H1 (cell line): ENCODE measurements around the gene ATG5. TPM values are rescaled to one million over a fixed set of nuclear protein-coding genes. Genes with fewer than 3 reads are reported as not detected.

Source experiments
- BCL11A ChIP-seq, 2 experiments: IDR thresholded peaks; one replicate each; pipeline ENCODE4 v1.6.1; 2011; ENCODE audit warnings: low read depth in 2 of 2, low read length in 2 of 2, mild to moderate bottlenecking in 2 of 2
- CREB1 ChIP-seq: IDR thresholded peaks from 2 replicates; pipeline ENCODE4 v1.6.1; 2012; ENCODE audit warnings: inconsistent platforms
- CTBP2 ChIP-seq: IDR thresholded peaks from 2 replicates; pipeline ENCODE4 v1.7.0; 2011; ENCODE audit warnings: borderline replicate concordance, mild to moderate bottlenecking, moderate library complexity, mixed read lengths, low read length; ENCODE audit not compliant: insufficient read depth, insufficient read length
- EGR1 ChIP-seq: IDR thresholded peaks from 2 replicates; pipeline ENCODE4 v1.6.1; 2011; ENCODE audit warnings: low read depth, low read length, borderline replicate concordance
- GABPA ChIP-seq: IDR thresholded peaks from 2 replicates; pipeline ENCODE4 v1.6.1; 2011; ENCODE audit warnings: mild to moderate bottlenecking, low read length, moderate library complexity, borderline replicate concordance; ENCODE audit not compliant: insufficient read depth
- KDM5A ChIP-seq: fragments of 200-600 bp; IDR thresholded peaks from 2 replicates; pipeline ENCODE4 v1.7.1; 2012; ENCODE audit warnings: mild to moderate bottlenecking, low read length, inconsistent platforms, mixed read lengths
- MAFK ChIP-seq: IDR thresholded peaks from 2 replicates; pipeline ENCODE4 v1.6.1; 2012; ENCODE audit warnings: low read depth, mild to moderate bottlenecking, improper control_type of control experiment, low read length
- SIRT6 ChIP-seq: IDR thresholded peaks from one replicate; pipeline ENCODE4 v1.7.1; 2012; ENCODE audit warnings: low read length, inconsistent platforms
- SRF ChIP-seq: IDR thresholded peaks from 2 replicates; pipeline ENCODE4 v1.6.1; 2011; ENCODE audit warnings: mild to moderate bottlenecking, low read depth, low read length, moderate library complexity
- polyA plus RNA-seq, 7 experiments: library from polyadenylated mRNA; depleted of rRNA in 3 of 7; stranded (reverse) in 5 of 7; unstranded in 2 of 7; fragments of >200 nt in 5 of 7; fragments of 200-250 nt in 2 of 7; gene quantifications; 1 replicate in 5 of 7; 2 replicates in 1 of 7; 4 replicates in 1 of 7; pipeline versions ENCODE4 v1.2.1 to v1.2.3, GENCODE V29; 2011 to 2013; ENCODE audit warnings: missing spikeins in 2 of 7, mixed read lengths in 2 of 7
- total RNA-seq: library from RNA; stranded (reverse); fragmentation: NEBNext Ultra II Directional; extraction: Animal tissue kit (Norgen Biotek cat#: 25700); gene quantifications from 2 replicates; pipeline ENCODE4 v1.2.1, GENCODE V29; 2021
- TF ChIP-seq, protein P1 (sequence below): fragments of 300-600 bp; sonication (generic); IDR thresholded peaks from 2 replicates; pipeline ENCODE4 v1.7.1; 2012; ENCODE audit warnings: low read length, moderate library complexity, mild to moderate bottlenecking, inconsistent platforms; ENCODE audit not compliant: insufficient replicate concordance
- TF ChIP-seq, protein P2 (sequence below): IDR thresholded peaks from 2 replicates; pipeline ENCODE4 v1.6.1; 2011; ENCODE audit warnings: low read length, improper control_type of control experiment

The ATG5 gene
- total and polyA plus RNA-seq, 2 of the 8 experiments (the other 6 are each of a cell fraction or from before 2014, with no cell fraction given): 18.2 to 39.0 TPM

- TF ChIP-seq, protein P1, sequence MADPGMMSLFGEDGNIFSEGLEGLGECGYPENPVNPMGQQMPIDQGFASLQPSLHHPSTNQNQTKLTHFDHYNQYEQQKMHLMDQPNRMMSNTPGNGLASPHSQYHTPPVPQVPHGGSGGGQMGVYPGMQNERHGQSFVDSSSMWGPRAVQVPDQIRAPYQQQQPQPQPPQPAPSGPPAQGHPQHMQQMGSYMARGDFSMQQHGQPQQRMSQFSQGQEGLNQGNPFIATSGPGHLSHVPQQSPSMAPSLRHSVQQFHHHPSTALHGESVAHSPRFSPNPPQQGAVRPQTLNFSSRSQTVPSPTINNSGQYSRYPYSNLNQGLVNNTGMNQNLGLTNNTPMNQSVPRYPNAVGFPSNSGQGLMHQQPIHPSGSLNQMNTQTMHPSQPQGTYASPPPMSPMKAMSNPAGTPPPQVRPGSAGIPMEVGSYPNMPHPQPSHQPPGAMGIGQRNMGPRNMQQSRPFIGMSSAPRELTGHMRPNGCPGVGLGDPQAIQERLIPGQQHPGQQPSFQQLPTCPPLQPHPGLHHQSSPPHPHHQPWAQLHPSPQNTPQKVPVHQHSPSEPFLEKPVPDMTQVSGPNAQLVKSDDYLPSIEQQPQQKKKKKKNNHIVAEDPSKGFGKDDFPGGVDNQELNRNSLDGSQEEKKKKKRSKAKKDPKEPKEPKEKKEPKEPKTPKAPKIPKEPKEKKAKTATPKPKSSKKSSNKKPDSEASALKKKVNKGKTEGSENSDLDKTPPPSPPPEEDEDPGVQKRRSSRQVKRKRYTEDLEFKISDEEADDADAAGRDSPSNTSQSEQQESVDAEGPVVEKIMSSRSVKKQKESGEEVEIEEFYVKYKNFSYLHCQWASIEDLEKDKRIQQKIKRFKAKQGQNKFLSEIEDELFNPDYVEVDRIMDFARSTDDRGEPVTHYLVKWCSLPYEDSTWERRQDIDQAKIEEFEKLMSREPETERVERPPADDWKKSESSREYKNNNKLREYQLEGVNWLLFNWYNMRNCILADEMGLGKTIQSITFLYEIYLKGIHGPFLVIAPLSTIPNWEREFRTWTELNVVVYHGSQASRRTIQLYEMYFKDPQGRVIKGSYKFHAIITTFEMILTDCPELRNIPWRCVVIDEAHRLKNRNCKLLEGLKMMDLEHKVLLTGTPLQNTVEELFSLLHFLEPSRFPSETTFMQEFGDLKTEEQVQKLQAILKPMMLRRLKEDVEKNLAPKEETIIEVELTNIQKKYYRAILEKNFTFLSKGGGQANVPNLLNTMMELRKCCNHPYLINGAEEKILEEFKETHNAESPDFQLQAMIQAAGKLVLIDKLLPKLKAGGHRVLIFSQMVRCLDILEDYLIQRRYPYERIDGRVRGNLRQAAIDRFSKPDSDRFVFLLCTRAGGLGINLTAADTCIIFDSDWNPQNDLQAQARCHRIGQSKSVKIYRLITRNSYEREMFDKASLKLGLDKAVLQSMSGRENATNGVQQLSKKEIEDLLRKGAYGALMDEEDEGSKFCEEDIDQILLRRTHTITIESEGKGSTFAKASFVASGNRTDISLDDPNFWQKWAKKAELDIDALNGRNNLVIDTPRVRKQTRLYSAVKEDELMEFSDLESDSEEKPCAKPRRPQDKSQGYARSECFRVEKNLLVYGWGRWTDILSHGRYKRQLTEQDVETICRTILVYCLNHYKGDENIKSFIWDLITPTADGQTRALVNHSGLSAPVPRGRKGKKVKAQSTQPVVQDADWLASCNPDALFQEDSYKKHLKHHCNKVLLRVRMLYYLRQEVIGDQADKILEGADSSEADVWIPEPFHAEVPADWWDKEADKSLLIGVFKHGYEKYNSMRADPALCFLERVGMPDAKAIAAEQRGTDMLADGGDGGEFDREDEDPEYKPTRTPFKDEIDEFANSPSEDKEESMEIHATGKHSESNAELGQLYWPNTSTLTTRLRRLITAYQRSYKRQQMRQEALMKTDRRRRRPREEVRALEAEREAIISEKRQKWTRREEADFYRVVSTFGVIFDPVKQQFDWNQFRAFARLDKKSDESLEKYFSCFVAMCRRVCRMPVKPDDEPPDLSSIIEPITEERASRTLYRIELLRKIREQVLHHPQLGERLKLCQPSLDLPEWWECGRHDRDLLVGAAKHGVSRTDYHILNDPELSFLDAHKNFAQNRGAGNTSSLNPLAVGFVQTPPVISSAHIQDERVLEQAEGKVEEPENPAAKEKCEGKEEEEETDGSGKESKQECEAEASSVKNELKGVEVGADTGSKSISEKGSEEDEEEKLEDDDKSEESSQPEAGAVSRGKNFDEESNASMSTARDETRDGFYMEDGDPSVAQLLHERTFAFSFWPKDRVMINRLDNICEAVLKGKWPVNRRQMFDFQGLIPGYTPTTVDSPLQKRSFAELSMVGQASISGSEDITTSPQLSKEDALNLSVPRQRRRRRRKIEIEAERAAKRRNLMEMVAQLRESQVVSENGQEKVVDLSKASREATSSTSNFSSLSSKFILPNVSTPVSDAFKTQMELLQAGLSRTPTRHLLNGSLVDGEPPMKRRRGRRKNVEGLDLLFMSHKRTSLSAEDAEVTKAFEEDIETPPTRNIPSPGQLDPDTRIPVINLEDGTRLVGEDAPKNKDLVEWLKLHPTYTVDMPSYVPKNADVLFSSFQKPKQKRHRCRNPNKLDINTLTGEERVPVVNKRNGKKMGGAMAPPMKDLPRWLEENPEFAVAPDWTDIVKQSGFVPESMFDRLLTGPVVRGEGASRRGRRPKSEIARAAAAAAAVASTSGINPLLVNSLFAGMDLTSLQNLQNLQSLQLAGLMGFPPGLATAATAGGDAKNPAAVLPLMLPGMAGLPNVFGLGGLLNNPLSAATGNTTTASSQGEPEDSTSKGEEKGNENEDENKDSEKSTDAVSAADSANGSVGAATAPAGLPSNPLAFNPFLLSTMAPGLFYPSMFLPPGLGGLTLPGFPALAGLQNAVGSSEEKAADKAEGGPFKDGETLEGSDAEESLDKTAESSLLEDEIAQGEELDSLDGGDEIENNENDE: no peak
- TF ChIP-seq CTBP2: no peak
- TF ChIP-seq BCL11A (IDR thresholded peaks at IDR 0.05; ENCODE audit: low read depth in 2 of 2, low read length in 2 of 2): no peak
- TF ChIP-seq GABPA: no peak
- TF ChIP-seq MAFK: no peak
- no peak for TF ChIP-seq SRF
- no peak for TF ChIP-seq CREB1
- no peak for TF ChIP-seq EGR1
- TF ChIP-seq, protein P2, sequence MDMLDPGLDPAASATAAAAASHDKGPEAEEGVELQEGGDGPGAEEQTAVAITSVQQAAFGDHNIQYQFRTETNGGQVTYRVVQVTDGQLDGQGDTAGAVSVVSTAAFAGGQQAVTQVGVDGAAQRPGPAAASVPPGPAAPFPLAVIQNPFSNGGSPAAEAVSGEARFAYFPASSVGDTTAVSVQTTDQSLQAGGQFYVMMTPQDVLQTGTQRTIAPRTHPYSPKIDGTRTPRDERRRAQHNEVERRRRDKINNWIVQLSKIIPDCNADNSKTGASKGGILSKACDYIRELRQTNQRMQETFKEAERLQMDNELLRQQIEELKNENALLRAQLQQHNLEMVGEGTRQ: no peak
- TF ChIP-seq KDM5A: no peak
- no peak for TF ChIP-seq SIRT6
These were observed 143.1 kb downstream of the ATG5 start (continued) for GRCh38 chr6:106182455-106182854.
